Measurements from ENCODE around the gene CEP128. TPM values are rescaled to one million over a fixed set of nuclear protein-coding genes. Genes with fewer than 3 reads are reported as not detected.
A peak's percentile ranks its signal among the peaks of the same experiment; 100 is the strongest.

The CEP128 gene
- total and polyA plus RNA-seq, 9 donors = 2.9 to 4.9 (median 4.0) TPM

DNA sequence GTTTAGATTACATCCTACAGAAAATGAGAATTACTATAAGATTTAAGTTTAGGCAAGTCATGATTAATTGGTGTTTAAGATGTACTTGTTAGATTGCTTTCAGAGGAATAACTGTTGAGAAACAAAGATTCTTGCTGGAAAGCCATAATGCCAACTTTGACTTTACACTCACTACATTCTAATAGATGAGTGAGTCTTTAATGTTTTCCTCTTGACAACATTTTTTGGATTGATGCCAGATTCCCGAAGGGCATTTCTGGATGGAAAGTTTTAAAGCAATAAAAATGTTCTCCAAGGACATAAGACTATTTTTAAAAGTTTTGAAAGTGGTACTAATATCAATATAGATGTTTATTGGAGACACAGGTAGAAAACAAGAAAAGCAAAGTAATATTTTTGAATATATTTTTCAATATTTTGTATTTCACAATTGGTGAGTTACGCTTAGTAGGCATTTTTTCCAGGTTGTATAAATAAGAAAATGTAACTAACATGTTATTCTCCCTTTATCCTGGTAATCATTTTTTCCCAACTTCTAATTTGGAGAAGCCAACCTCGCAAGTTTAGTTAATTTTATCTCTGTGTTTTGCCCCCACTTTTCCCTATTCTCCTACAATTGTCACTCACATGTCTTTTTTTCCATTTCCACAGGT lies 307.3 kb downstream of the CEP128 start:
- H3K36me3 ChIP-seq (ENCODE audit: control insufficient read depth, insufficient read depth, low read length) = no peaks in the 10 kb centered on the region
- H3K4me1 ChIP-seq (ENCODE audit: control insufficient read depth, insufficient read depth, low read length) = no peaks in the 10 kb centered on the region
- no peaks in the 10 kb centered on the region for H3K9me3 ChIP-seq (replicated peaks; ENCODE audit: control insufficient read depth, low read depth, low read length)
- no peak overlapping the region for H3K27ac ChIP-seq (ENCODE audit: low read length)
- H3K4me3 ChIP-seq (ENCODE audit: low read length) = no peak overlapping the region
- 90% methylated on average over 1 of the region's 3 CpGs for WGBS (ENCODE audit: insufficient coverage)
- DNase-seq = peak; percentile 2
- no peaks in the 10 kb centered on the region for H3K27me3 ChIP-seq (ENCODE audit: control insufficient read depth, insufficient read depth, low read length)

DNA sequence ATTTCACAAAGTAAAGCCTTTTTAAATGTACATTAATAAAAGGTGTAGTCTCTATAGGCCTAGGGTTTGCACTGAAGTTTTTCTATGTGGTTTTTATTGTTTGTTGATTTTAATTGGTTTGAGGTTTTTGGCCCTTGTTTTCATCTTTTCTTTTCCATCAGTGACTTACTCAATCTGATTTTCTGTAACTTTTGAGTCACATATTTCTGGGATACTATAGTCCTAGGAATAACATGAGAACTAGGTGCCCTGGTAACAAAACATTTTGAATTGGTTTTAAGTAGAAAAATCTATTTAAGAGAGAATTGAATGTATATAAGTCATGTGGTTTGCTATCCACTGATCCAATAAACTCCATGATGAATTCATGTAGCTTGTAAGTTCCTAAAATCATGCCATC lies 311.9 kb downstream of the CEP128 start:
- H3K36me3 ChIP-seq (ENCODE audit: control insufficient read depth, insufficient read depth, low read length) = no peaks in the 10 kb centered on the region
- H3K27ac ChIP-seq (ENCODE audit: low read length) = no peak overlapping the region
- no peaks in the 10 kb centered on the region for H3K9me3 ChIP-seq (replicated peaks; ENCODE audit: control insufficient read depth, low read depth, low read length)
- no peaks in the 10 kb centered on the region for H3K27me3 ChIP-seq (ENCODE audit: control insufficient read depth, insufficient read depth, low read length)
- no peak for DNase-seq
- no peaks in the 10 kb centered on the region for H3K4me1 ChIP-seq (ENCODE audit: control insufficient read depth, insufficient read depth, low read length)
- H3K4me3 ChIP-seq (ENCODE audit: low read length) = no peak overlapping the region

DNA sequence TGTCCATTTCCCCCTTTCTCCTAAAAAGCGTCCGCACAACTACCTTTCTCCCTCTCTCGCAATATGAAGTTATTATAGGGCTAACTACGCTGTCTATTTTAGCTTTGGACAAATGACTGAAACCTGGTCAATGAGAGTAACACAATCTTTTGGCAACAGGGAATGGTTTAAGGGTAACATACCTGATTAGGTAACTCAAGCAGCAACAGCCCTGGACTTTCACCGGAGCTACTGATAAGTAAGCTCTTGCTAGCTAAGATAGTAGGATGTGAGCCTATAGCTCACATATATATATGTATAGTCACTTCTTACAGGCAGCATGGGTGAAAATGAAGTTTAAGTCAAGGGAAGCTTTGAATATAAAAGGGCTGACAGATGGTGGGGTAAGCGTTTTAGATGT lies 313.0 kb downstream of the CEP128 start:
- Histone ChIP-seq H3K9me3 (replicated peaks; ENCODE audit: control insufficient read depth, low read depth, low read length) (no peaks in the 10 kb centered on the region), H3K27ac (ENCODE audit: low read length) (no peak overlapping the region), H3K27me3 (ENCODE audit: control insufficient read depth, insufficient read depth, low read length) (no peaks in the 10 kb centered on the region), H3K36me3 (ENCODE audit: control insufficient read depth, insufficient read depth, low read length) (no peaks in the 10 kb centered on the region), H3K4me1 (ENCODE audit: control insufficient read depth, insufficient read depth, low read length) (no peaks in the 10 kb centered on the region), H3K4me3 (ENCODE audit: low read length) (no peak overlapping the region)
- DNase-seq = no peak
- no CpG with 5 or more reads among the region's 6 CpGs for WGBS (ENCODE audit: insufficient coverage)

DNA sequence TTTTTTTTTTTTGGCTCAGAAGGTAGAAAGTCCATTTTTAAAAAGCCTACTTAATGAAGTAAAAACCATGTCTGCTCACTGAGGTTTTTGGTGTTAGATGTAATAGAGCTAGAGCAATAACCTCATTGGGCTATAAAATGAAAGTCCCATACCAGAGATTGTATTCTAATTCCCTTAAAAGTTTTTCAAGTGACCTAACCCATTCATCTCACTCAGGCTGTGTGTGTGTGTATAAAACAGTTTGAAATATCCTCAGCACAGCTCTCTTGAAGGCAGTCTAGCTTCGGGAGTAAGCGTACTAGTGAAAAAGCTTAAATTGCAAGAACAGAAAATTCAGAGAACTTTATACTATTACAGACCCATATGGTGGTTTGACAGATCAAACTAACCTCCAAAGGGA lies 313.8 kb downstream of the CEP128 start:
- DNase-seq = no peak
- Histone ChIP-seq H3K9me3 (replicated peaks; ENCODE audit: control insufficient read depth, low read depth, low read length) (no peaks in the 10 kb centered on the region), H3K36me3 (ENCODE audit: control insufficient read depth, insufficient read depth, low read length) (no peaks in the 10 kb centered on the region), H3K4me3 (ENCODE audit: low read length) (no peak overlapping the region), H3K4me1 (ENCODE audit: control insufficient read depth, insufficient read depth, low read length) (no peaks in the 10 kb centered on the region), H3K27me3 (ENCODE audit: control insufficient read depth, insufficient read depth, low read length) (no peaks in the 10 kb centered on the region), H3K27ac (ENCODE audit: low read length) (no peak overlapping the region)
- no CpG with 5 or more reads among the region's 2 CpGs for WGBS (ENCODE audit: insufficient coverage)

DNA sequence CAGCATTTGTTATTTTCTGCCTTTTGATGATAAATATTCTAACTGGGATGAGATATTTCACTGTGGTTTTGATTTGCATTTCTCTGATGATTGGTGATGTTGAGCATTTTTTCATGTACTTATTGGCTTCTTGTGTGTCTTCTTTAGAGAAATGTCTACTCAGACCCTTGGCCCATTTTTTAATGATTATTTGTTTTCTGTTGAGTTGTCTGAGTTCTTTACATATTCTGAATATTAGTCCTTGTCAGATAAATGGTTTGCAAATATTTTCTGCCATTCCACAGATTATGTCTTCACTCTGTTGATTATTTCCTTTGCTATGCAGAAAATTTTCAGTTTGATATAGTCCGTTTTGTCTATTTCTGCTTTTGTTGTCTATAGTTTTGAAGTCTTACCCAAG lies 317.0 kb downstream of the CEP128 start:
- H3K27ac ChIP-seq (ENCODE audit: low read length) = no peak overlapping the region
- H3K9me3 ChIP-seq (replicated peaks; ENCODE audit: control insufficient read depth, low read depth, low read length) = no peaks in the 10 kb centered on the region
- H3K27me3 ChIP-seq (ENCODE audit: control insufficient read depth, insufficient read depth, low read length) = no peaks in the 10 kb centered on the region
- H3K4me1 ChIP-seq (ENCODE audit: control insufficient read depth, insufficient read depth, low read length) = no peaks in the 10 kb centered on the region
- no peak overlapping the region for H3K4me3 ChIP-seq (ENCODE audit: low read length)
- H3K36me3 ChIP-seq (ENCODE audit: control insufficient read depth, insufficient read depth, low read length) = no peaks in the 10 kb centered on the region
- no CpG with 5 or more reads among the region's 1 CpG for WGBS (ENCODE audit: insufficient coverage)
- DNase-seq = no peak

DNA sequence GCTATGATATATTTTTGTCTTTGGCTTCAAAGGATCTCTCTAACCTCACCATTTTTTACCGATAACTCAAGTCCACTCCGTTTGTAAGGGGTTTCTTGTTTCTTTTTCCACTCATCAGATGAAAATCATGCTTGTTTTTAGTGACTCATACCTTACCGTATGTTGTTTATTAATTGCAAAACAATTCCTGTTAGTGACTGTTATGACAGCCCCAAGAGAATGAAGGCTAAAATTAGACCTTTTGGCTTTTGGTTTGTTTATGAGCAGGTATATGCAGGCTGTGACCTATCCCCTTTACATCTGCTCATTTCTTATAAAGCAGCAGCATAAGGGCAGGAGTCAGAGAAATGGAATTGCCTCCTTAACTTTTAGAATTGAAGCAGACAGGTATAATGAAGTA lies 319.8 kb downstream of the CEP128 start:
- no peak overlapping the region for H3K27ac ChIP-seq (ENCODE audit: low read length)
- no peaks in the 10 kb centered on the region for H3K36me3 ChIP-seq (ENCODE audit: control insufficient read depth, insufficient read depth, low read length)
- H3K9me3 ChIP-seq (replicated peaks; ENCODE audit: control insufficient read depth, low read depth, low read length) = no peaks in the 10 kb centered on the region
- no peaks in the 10 kb centered on the region for H3K4me1 ChIP-seq (ENCODE audit: control insufficient read depth, insufficient read depth, low read length)
- no peak for DNase-seq
- H3K27me3 ChIP-seq (ENCODE audit: control insufficient read depth, insufficient read depth, low read length) = no peaks in the 10 kb centered on the region
- H3K4me3 ChIP-seq (ENCODE audit: low read length) = no peak overlapping the region
- WGBS (ENCODE audit: insufficient coverage) = no CpG with 5 or more reads among the region's 3 CpGs

DNA sequence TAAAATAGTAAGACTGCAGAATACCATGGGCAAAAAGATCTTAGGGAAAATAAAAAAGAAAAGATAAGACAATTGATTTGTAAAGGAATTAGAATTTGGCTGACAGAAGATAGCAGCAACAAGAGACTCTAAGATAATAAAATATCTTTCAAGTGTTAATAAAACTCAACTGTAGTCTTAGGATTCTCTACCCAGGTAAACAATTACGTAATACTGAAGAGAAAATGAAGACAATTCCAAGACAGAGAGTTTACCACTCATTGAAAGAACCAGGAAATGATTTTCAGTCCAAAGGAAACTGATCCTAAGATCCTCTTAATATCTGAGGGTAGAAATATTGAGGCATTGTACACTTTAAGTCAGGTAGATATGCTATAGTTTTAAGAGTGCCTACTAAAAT lies 321.1 kb downstream of the CEP128 start:
- H3K4me3 ChIP-seq (ENCODE audit: low read length) = no peak overlapping the region
- H3K9me3 ChIP-seq (replicated peaks; ENCODE audit: control insufficient read depth, low read depth, low read length) = no peaks in the 10 kb centered on the region
- no peaks in the 10 kb centered on the region for H3K4me1 ChIP-seq (ENCODE audit: control insufficient read depth, insufficient read depth, low read length)
- H3K36me3 ChIP-seq (ENCODE audit: control insufficient read depth, insufficient read depth, low read length) = no peaks in the 10 kb centered on the region
- H3K27ac ChIP-seq (ENCODE audit: low read length) = no peak overlapping the region
- no peaks in the 10 kb centered on the region for H3K27me3 ChIP-seq (ENCODE audit: control insufficient read depth, insufficient read depth, low read length)
- DNase-seq = no peak
- WGBS (ENCODE audit: insufficient coverage) = no CpG with 5 or more reads among the region's 1 CpG

DNA sequence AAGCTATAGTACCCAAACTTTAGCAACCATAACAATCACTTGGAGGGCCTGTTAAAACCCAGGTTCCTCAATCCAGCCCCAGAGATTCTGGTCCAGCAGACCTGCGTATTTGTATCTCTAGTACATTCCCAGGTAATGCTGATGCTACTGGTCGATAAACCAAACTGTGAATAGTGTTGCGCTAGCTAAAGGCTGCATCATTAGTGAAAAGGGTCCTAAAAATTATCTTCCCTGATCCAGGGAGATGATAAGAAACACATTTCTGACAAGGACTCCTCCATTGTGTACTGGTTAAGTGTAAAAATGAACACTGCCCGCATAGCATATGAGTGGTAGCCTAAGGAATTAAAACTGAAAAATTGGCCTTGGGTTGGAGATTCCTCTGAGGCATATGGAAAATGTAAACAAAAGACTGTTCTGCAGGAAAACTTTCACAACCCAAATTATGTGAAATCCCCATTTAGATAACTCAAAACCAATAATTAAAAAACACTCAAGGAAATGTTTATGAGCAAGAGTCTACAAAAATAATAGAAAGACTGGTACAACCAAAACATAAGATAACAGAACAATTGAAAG lies 322.7 kb downstream of the CEP128 start:
- Histone ChIP-seq H3K27me3 (ENCODE audit: control insufficient read depth, insufficient read depth, low read length) (no peaks in the 10 kb centered on the region), H3K4me1 (ENCODE audit: control insufficient read depth, insufficient read depth, low read length) (no peaks in the 10 kb centered on the region), H3K27ac (ENCODE audit: low read length) (no peak overlapping the region), H3K9me3 (replicated peaks; ENCODE audit: control insufficient read depth, low read depth, low read length) (no peaks in the 10 kb centered on the region), H3K36me3 (ENCODE audit: control insufficient read depth, insufficient read depth, low read length) (no peaks in the 10 kb centered on the region), H3K4me3 (ENCODE audit: low read length) (no peak overlapping the region)
- 100% methylated on average over 2 of the region's 4 CpGs for WGBS (ENCODE audit: insufficient coverage)
- DNase-seq = no peak

DNA sequence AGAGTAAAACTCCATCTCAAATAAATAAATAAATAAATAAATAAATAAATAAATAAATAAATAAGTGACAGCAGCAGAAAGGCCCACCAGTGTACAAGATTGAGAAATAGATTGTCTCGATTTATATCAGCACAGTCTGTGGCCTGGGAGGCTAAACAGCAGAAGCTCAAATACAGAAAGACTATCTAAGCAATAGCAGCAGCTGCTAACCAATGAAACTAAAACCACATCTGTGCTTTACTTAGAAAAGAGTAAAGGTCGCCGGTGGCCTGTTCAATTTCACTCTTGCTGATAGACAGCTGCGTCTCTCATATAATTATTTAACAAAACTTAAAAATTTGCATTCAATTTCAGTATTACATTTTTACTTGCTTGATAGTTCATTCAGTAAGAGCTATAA lies 325.7 kb downstream of the CEP128 start:
- Histone ChIP-seq H3K27me3 (ENCODE audit: control insufficient read depth, insufficient read depth, low read length) (no peaks in the 10 kb centered on the region), H3K9me3 (replicated peaks; ENCODE audit: control insufficient read depth, low read depth, low read length) (no peaks in the 10 kb centered on the region), H3K4me3 (ENCODE audit: low read length) (no peak overlapping the region), H3K27ac (ENCODE audit: low read length) (no peak overlapping the region), H3K36me3 (ENCODE audit: control insufficient read depth, insufficient read depth, low read length) (no peaks in the 10 kb centered on the region), H3K4me1 (ENCODE audit: control insufficient read depth, insufficient read depth, low read length) (no peaks in the 10 kb centered on the region)
- no peak for DNase-seq
- 100% methylated on average over 1 of the region's 4 CpGs for WGBS (ENCODE audit: insufficient coverage)

DNA sequence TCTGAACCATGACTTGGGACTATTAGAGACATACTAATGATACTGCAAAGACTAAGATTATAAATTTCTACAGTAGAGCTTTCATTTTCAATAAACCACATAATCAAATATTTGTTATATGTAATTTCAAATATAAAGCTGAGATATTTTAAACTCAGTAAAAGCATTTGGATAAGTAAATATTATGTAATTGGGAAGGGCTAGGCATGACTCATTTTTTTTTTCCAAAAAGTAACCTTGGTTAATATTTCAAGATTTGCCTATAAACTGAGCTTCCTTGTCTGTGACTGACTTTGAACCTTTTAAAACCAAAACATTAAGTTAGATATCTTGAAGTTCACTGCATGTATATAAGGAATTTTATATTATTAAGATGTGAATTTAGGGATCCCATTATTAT lies 332.5 kb downstream of the CEP128 start:
- H3K27ac ChIP-seq (ENCODE audit: low read length) = no peak overlapping the region

DNA sequence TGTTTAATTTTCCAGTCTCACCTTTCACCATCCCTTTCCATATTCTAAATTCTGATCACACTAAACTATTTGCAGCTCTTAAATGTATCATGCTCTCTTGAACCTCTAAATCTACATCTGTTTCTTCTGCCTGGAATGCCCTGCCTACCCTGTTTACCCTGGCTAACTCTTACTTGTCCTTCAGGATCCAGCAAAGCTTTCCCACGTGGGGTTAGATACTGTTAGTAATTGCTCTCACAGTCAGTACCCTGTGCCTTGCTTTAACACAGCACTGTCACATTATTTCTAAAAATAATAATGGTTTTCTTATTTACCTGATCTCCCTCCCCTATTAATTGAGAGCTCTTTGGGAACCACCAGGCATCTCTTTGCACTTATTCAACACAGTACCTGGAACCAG lies 333.0 kb downstream of the CEP128 start:
- Histone ChIP-seq H3K4me3 (ENCODE audit: low read length) (no peak overlapping the region), H3K9me3 (replicated peaks; ENCODE audit: control insufficient read depth, low read depth, low read length) (no peaks in the 10 kb centered on the region), H3K4me1 (ENCODE audit: control insufficient read depth, insufficient read depth, low read length) (no peaks in the 10 kb centered on the region), H3K36me3 (ENCODE audit: control insufficient read depth, insufficient read depth, low read length) (no peaks in the 10 kb centered on the region), H3K27ac (ENCODE audit: low read length) (no peak overlapping the region), H3K27me3 (ENCODE audit: control insufficient read depth, insufficient read depth, low read length) (no peaks in the 10 kb centered on the region)
- DNase-seq = no peak
- no CpG with 5 or more reads among the region's 1 CpG for WGBS (ENCODE audit: insufficient coverage)

More for the DNA sequence above, 332.5 kb downstream of the CEP128 start:
- H3K4me1 ChIP-seq (ENCODE audit: control insufficient read depth, insufficient read depth, low read length) = no peaks in the 10 kb centered on the region
- no peaks in the 10 kb centered on the region for H3K27me3 ChIP-seq (ENCODE audit: control insufficient read depth, insufficient read depth, low read length)
- H3K9me3 ChIP-seq (replicated peaks; ENCODE audit: control insufficient read depth, low read depth, low read length) = no peaks in the 10 kb centered on the region
- H3K36me3 ChIP-seq (ENCODE audit: control insufficient read depth, insufficient read depth, low read length) = no peaks in the 10 kb centered on the region
- no peak for DNase-seq
- no peak overlapping the region for H3K4me3 ChIP-seq (ENCODE audit: low read length)
